ENCODE results near the gene CCDC88C.

The CCDC88C gene

GRCh38 chr14:91313154-91313850, 104.3 kb downstream of the CCDC88C start:
- Histone ChIP-seq H3K4ac (ENCODE audit: low read depth, low read length) (no peak overlapping the region), H3K9ac (ENCODE audit: low read length) (no peak overlapping the region), H3K4me1 (ENCODE audit: control insufficient read depth, low read depth, low read length) (no peaks in the 10 kb centered on the region), H3K36me3 (ENCODE audit: control insufficient read depth, insufficient read depth, low read length) (peaks cover 13% of the 10 kb centered on the region), H2BK15ac (replicated peaks; ENCODE audit: low read depth) (no peak overlapping the region), H3K4me2 (ENCODE audit: low read length) (no peak overlapping the region), H2BK120ac (ENCODE audit: low read depth, low read length) (no peak overlapping the region), H4K5ac (ENCODE audit: low read length) (no peak overlapping the region), H3K79me2 (ENCODE audit: control insufficient read depth, insufficient read depth, low read length) (no peaks in the 10 kb centered on the region), H3K23ac (ENCODE audit: low read length) (no peak overlapping the region), H3K27ac (ENCODE audit: low read depth, low read length) (no peak overlapping the region), H3K18ac (ENCODE audit: low read length) (no peak overlapping the region), H3K56ac (ENCODE audit: low read length) (no peak overlapping the region), H2AK5ac (ENCODE audit: low read length) (no peak overlapping the region), H2BK5ac (ENCODE audit: low read length) (no peak overlapping the region), H4K8ac (ENCODE audit: low read depth, low read length) (no peak overlapping the region), H3K4me3 (ENCODE audit: low read length) (no peak overlapping the region), H3K79me1 (ENCODE audit: low read length) (peaks cover 2% of the 10 kb centered on the region), H3K27me3 (ENCODE audit: insufficient read depth, low read length, poor library complexity) (no peaks in the 10 kb centered on the region)
- no peak for DNase-seq
- no CpG with 5 or more reads among the region's 34 CpGs for WGBS (ENCODE audit: extremely low coverage, insufficient coverage, low lambda C conversion rate)

- Histone ChIP-seq H3K79me2 (ENCODE audit: control insufficient read depth, insufficient read depth, low read length) (no peaks in the 10 kb centered on the region), H3K27ac (ENCODE audit: low read depth, low read length) (no peak overlapping the region), H2BK120ac (ENCODE audit: low read depth, low read length) (no peak overlapping the region), H3K4ac (ENCODE audit: low read depth, low read length) (no peak overlapping the region), H2AK5ac (ENCODE audit: low read length) (no peak overlapping the region), H3K4me1 (ENCODE audit: control insufficient read depth, low read depth, low read length) (no peaks in the 10 kb centered on the region), H4K8ac (ENCODE audit: low read depth, low read length) (no peak overlapping the region), H2BK5ac (ENCODE audit: low read length) (no peak overlapping the region), H3K23ac (ENCODE audit: low read length) (no peak overlapping the region), H3K36me3 (ENCODE audit: control insufficient read depth, insufficient read depth, low read length) (peaks cover 19% of the 10 kb centered on the region), H2BK15ac (replicated peaks; ENCODE audit: low read depth) (no peak overlapping the region), H3K4me3 (ENCODE audit: low read length) (no peak overlapping the region), H3K27me3 (ENCODE audit: insufficient read depth, low read length, poor library complexity) (no peaks in the 10 kb centered on the region), H3K56ac (ENCODE audit: low read length) (no peak overlapping the region), H3K4me2 (ENCODE audit: low read length) (no peak overlapping the region), H3K79me1 (ENCODE audit: low read length) (peaks cover 2% of the 10 kb centered on the region), H3K18ac (ENCODE audit: low read length) (no peak overlapping the region), H4K5ac (ENCODE audit: low read length) (no peak overlapping the region), H3K9ac (ENCODE audit: low read length) (no peak overlapping the region)
- no peak for DNase-seq
- WGBS (ENCODE audit: extremely low coverage, insufficient coverage, low lambda C conversion rate), result no CpG with 5 or more reads among the region's 5 CpGs
Observed at GRCh38 chr14:91311284-91311662, 106.3 kb downstream of the CCDC88C start.

- no peak overlapping the region for H3K23ac ChIP-seq (ENCODE audit: low read length)
- no peak overlapping the region for H3K56ac ChIP-seq (ENCODE audit: low read length)
- no peaks in the 10 kb centered on the region for H3K27me3 ChIP-seq (ENCODE audit: insufficient read depth, low read length, poor library complexity)
- H4K5ac ChIP-seq (ENCODE audit: low read length), result no peak overlapping the region
- H2AK5ac ChIP-seq (ENCODE audit: low read length), result no peak overlapping the region
- H4K8ac ChIP-seq (ENCODE audit: low read depth, low read length), result no peak overlapping the region
- H3K4ac ChIP-seq (ENCODE audit: low read depth, low read length), result no peak overlapping the region
- H2BK15ac ChIP-seq (replicated peaks; ENCODE audit: low read depth), result no peak overlapping the region
- no peak for DNase-seq
- no peak overlapping the region for H2BK5ac ChIP-seq (ENCODE audit: low read length)
- H3K27ac ChIP-seq (ENCODE audit: low read depth, low read length), result no peak overlapping the region
- H3K4me3 ChIP-seq (ENCODE audit: low read length), result no peak overlapping the region
- no peak overlapping the region for H3K9ac ChIP-seq (ENCODE audit: low read length)
- WGBS (ENCODE audit: extremely low coverage, insufficient coverage, low lambda C conversion rate), result no CpG with 5 or more reads among the region's 16 CpGs
- no peak overlapping the region for H3K18ac ChIP-seq (ENCODE audit: low read length)
- H3K4me1 ChIP-seq (ENCODE audit: control insufficient read depth, low read depth, low read length), result no peaks in the 10 kb centered on the region
- no peak overlapping the region for H3K4me2 ChIP-seq (ENCODE audit: low read length)
- peaks cover 2% of the 10 kb centered on the region for H3K79me1 ChIP-seq (ENCODE audit: low read length)
- H3K36me3 ChIP-seq (ENCODE audit: control insufficient read depth, insufficient read depth, low read length), result peaks cover 17% of the 10 kb centered on the region
- no peak overlapping the region for H2BK120ac ChIP-seq (ENCODE audit: low read depth, low read length)
- no peaks in the 10 kb centered on the region for H3K79me2 ChIP-seq (ENCODE audit: control insufficient read depth, insufficient read depth, low read length)
Observed at GRCh38 chr14:91310606-91311283, 106.9 kb downstream of the CCDC88C start.

GRCh38 chr14:91309756-91310280, 107.8 kb downstream of the CCDC88C start:
- H3K4me3 ChIP-seq (ENCODE audit: low read length), result no peak overlapping the region
- no peak overlapping the region for H3K18ac ChIP-seq (ENCODE audit: low read length)
- DNase-seq, result no peak
- no peaks in the 10 kb centered on the region for H3K27me3 ChIP-seq (ENCODE audit: insufficient read depth, low read length, poor library complexity)
- H3K79me2 ChIP-seq (ENCODE audit: control insufficient read depth, insufficient read depth, low read length), result no peaks in the 10 kb centered on the region
- H3K4ac ChIP-seq (ENCODE audit: low read depth, low read length), result no peak overlapping the region
- H3K23ac ChIP-seq (ENCODE audit: low read length), result no peak overlapping the region
- peaks cover 2% of the 10 kb centered on the region for H3K79me1 ChIP-seq (ENCODE audit: low read length)
- no peak overlapping the region for H3K9ac ChIP-seq (ENCODE audit: low read length)
- H3K4me2 ChIP-seq (ENCODE audit: low read length), result no peak overlapping the region
- H3K27ac ChIP-seq (ENCODE audit: low read depth, low read length), result no peak overlapping the region
- no peak overlapping the region for H2AK5ac ChIP-seq (ENCODE audit: low read length)
- no peaks in the 10 kb centered on the region for H3K4me1 ChIP-seq (ENCODE audit: control insufficient read depth, low read depth, low read length)
- peaks cover 14% of the 10 kb centered on the region for H3K36me3 ChIP-seq (ENCODE audit: control insufficient read depth, insufficient read depth, low read length)
- no peak overlapping the region for H4K8ac ChIP-seq (ENCODE audit: low read depth, low read length)
- no peak overlapping the region for H3K56ac ChIP-seq (ENCODE audit: low read length)
- no peak overlapping the region for H2BK120ac ChIP-seq (ENCODE audit: low read depth, low read length)
- H2BK5ac ChIP-seq (ENCODE audit: low read length), result no peak overlapping the region
- no peak overlapping the region for H4K5ac ChIP-seq (ENCODE audit: low read length)
- no peak overlapping the region for H2BK15ac ChIP-seq (replicated peaks; ENCODE audit: low read depth)
- no CpG with 5 or more reads among the region's 15 CpGs for WGBS (ENCODE audit: extremely low coverage, insufficient coverage, low lambda C conversion rate)

GRCh38 chr14:91308337-91308736, 109.3 kb downstream of the CCDC88C start:
- Histone ChIP-seq H3K4me3 (ENCODE audit: low read length) (no peak overlapping the region), H2BK15ac (replicated peaks; ENCODE audit: low read depth) (no peak overlapping the region), H3K23ac (ENCODE audit: low read length) (no peak overlapping the region), H3K18ac (ENCODE audit: low read length) (no peak overlapping the region), H2AK5ac (ENCODE audit: low read length) (no peak overlapping the region), H3K9ac (ENCODE audit: low read length) (no peak overlapping the region), H3K27ac (ENCODE audit: low read depth, low read length) (no peak overlapping the region), H3K4me2 (ENCODE audit: low read length) (no peak overlapping the region), H3K56ac (ENCODE audit: low read length) (no peak overlapping the region), H3K79me1 (ENCODE audit: low read length) (peaks cover 2% of the 10 kb centered on the region), H3K27me3 (ENCODE audit: insufficient read depth, low read length, poor library complexity) (no peaks in the 10 kb centered on the region), H4K8ac (ENCODE audit: low read depth, low read length) (no peak overlapping the region), H2BK5ac (ENCODE audit: low read length) (no peak overlapping the region), H3K36me3 (ENCODE audit: control insufficient read depth, insufficient read depth, low read length) (peaks cover 11% of the 10 kb centered on the region), H4K5ac (ENCODE audit: low read length) (no peak overlapping the region), H3K4ac (ENCODE audit: low read depth, low read length) (no peak overlapping the region), H3K4me1 (ENCODE audit: control insufficient read depth, low read depth, low read length) (no peaks in the 10 kb centered on the region), H3K79me2 (ENCODE audit: control insufficient read depth, insufficient read depth, low read length) (no peaks in the 10 kb centered on the region), H2BK120ac (ENCODE audit: low read depth, low read length) (no peak overlapping the region)
- no peak for DNase-seq
- no CpG with 5 or more reads among the region's 8 CpGs for WGBS (ENCODE audit: extremely low coverage, insufficient coverage, low lambda C conversion rate)
